Spleen (tissue), 7 donors: Measurements from ENCODE around the gene RIOX2.

Source experiments
- CTCF ChIP-seq, 11 experiments: fragments of 200-600 bp in 7 of 11; fragments of 450-650 bp in 4 of 11; sonication (generic) in 4 of 11; IDR thresholded peaks in 8 of 11; conservative IDR thresholded peaks in 3 of 11; 1 replicate in 7 of 11; 2 replicates in 4 of 11; pipeline versions ENCODE4 v1.4.0 to v1.8.0; 2016 to 2021; ENCODE audit warnings: antibody characterized with exemption in 11 of 11, inconsistent platforms in 4 of 11, mild to moderate bottlenecking in 1 of 11
- POLR2A ChIP-seq, 3 donors: fragments of 450-650 bp; IDR thresholded peaks; one replicate each; pipeline ENCODE4 v1.5.1; 2017; ENCODE audit warnings: antibody characterized with exemption in 3 of 3, mild to moderate bottlenecking in 1 of 3
- donor health status: DM: no; HTN: no; CAD: no; lungs with moderate emphysema.
- donor health status: DM: no; HTN: no; CAD: no.
- donor health status: DM: no; HTN: no; CAD: no.

- no peak for TF ChIP-seq POLR2A (IDR thresholded peaks at IDR 0.05)
- TF ChIP-seq CTCF (IDR thresholded peaks at IDR 0.05 in 8 of 11, conservative IDR thresholded peaks at IDR 0.05 in 3 of 11) = no peak
These were observed 22.2 kb upstream of the RIOX2 start for GRCh38 chr3:97994328-97994945.
